HG03025 (cell line): ENCODE results near the gene BMI1.
"Not testable (repeated sequence)": the region's sequence is repeated elsewhere in the genome, so short reads cannot be mapped to it uniquely, and the experiment has no call there.

Source experiments
- ATAC-seq: cut with Tn5 transposase; IDR thresholded peaks from one replicate; pipeline ENCODE4 v1.9.1; 2021; ENCODE audit warnings: mild to moderate bottlenecking, moderate library complexity; ENCODE audit not compliant: unreplicated experiment, low FRiP score

BMI1 gene

GRCh38 chr10:22338185-22338900, 17.4 kb downstream of the BMI1 start:
- no peak for ATAC-seq

GRCh38 chr10:22338931-22339330, 18.0 kb downstream of the BMI1 start:
- no peak for ATAC-seq

- no peak for ATAC-seq
Measured at GRCh38 chr10:22339761-22340328, 18.9 kb downstream of the BMI1 start.

GRCh38 chr10:22340329-22341189, 19.7 kb downstream of the BMI1 start:
- ATAC-seq = peak; percentile 42

GRCh38 chr10:22341190-22341925, 20.5 kb downstream of the BMI1 start:
- ATAC-seq = peak; percentile 9

GRCh38 chr10:22341926-22342196, 21.0 kb downstream of the BMI1 start:
- ATAC-seq = no peak

GRCh38 chr10:22342421-22342820, 21.5 kb downstream of the BMI1 start:
- no peak for ATAC-seq

- no peak for ATAC-seq
Measured at GRCh38 chr10:22343731-22344130, 22.8 kb downstream of the BMI1 start.

GRCh38 chr10:22344249-22344648, 23.4 kb downstream of the BMI1 start:
- no peak for ATAC-seq

GRCh38 chr10:22344781-22345300, 23.9 kb downstream of the BMI1 start:
- no peak for ATAC-seq

- ATAC-seq = no peak
Measured at GRCh38 chr10:22345301-22346095, 24.6 kb downstream of the BMI1 start, which contains the start of gene SPAG6. Gene SPAG6, plus strand, starts transcription at chr10:22345496. Its CDS starts 116 bp downstream, at chr10:22345612.

- no peak for ATAC-seq
Measured at GRCh38 chr10:22346096-22346661, 25.3 kb downstream of the BMI1 start.

GRCh38 chr10:22349755-22350154, 28.9 kb downstream of the BMI1 start:
- ATAC-seq = no peak

- ATAC-seq = no peak
Measured at GRCh38 chr10:22351131-22351703, 30.3 kb downstream of the BMI1 start.

GRCh38 chr10:22356324-22356873, 35.5 kb downstream of the BMI1 start:
- no peak for ATAC-seq

GRCh38 chr10:22357770-22358169, 36.9 kb downstream of the BMI1 start:
- not testable (repeated sequence) for ATAC-seq

GRCh38 chr10:22363305-22363704, 42.4 kb downstream of the BMI1 start:
- ATAC-seq = no peak

- ATAC-seq = no peak
Measured at GRCh38 chr10:22364407-22365140, 43.7 kb downstream of the BMI1 start.
